PFSK-1 (cell line): ENCODE results near the gene AHCYL1.

Experiments
- FOXP2 ChIP-seq: optimal IDR thresholded peaks from 2 replicates; pipeline ENCODE3; 2011; ENCODE audit warnings: borderline replicate concordance, control low read depth, inconsistent platforms; ENCODE audit not compliant: insufficient read depth; ENCODE audit errors: extremely low read length, extremely low read depth
- POLR2AphosphoS5 ChIP-seq: IDR thresholded peaks from 2 replicates; pipeline ENCODE4 v1.6.1; 2012; ENCODE audit warnings: low read depth, mild to moderate bottlenecking, control low read depth, low read length, moderate library complexity
- SIN3A ChIP-seq: IDR thresholded peaks from 2 replicates; pipeline ENCODE4 v1.6.1; 2012; ENCODE audit warnings: mild to moderate bottlenecking, low read length, moderate library complexity, borderline replicate concordance; ENCODE audit not compliant: insufficient read depth
- TAF1 ChIP-seq: IDR thresholded peaks from 2 replicates; pipeline ENCODE4 v1.6.1; 2012; ENCODE audit warnings: low read length, control low read depth, borderline replicate concordance; ENCODE audit not compliant: insufficient read depth
- TF ChIP-seq, protein P1 (sequence below), 2 experiments: IDR thresholded peaks; 2 replicates each; pipeline versions ENCODE4 v1.6.1 to v1.8.0; 2011 to 2012; ENCODE audit warnings: low read depth in 2 of 2, low read length in 2 of 2, control low read depth in 1 of 2, inconsistent platforms in 1 of 2, mild to moderate bottlenecking in 1 of 2, moderate library complexity in 1 of 2; ENCODE audit not compliant: insufficient read depth in 1 of 2

Gene AHCYL1

DNA sequence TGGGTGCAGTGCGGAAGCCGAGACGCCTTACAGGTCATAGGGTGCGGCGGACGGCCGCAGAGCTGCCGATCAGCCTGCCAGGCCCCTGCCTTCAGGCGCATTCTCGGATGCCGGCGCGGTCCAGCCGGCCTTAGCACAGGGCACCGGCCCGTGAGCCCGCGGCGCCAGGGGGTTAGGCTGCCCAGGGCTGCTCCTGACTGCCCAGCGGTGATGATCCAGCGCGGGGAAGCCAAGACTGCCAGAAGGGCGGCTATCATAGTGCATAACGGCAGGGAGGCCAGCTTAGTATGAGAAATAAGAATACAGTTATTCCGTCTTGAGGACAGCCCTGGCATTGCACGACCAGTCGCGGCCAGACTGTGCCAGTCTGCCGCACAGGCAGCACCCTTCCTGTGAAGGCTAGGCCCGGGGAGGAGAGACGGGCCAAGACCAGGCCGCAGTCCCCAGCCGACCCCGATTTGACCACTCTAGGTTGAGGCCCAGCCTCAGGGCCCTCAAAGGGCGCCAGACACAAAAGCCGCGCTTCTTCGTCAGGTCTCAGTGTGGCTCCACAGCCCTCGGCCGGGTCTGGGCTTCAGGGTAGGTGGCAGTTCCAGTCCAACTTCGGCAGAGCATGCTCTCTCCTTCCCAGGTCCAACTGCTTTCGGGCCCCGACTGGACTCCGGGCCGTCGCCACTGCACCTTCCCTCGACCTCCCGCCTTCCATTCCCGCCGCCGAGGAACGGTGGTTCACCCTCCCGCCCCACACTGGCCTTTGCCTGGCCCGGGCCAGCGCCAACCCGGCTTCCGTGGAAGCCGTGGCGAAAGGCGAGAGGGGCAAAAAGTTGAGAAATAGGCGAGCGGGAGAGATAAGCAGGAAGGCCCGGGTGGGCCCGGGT, 85.1 kb downstream of the AHCYL1 start:
- TF ChIP-seq, protein P1, sequence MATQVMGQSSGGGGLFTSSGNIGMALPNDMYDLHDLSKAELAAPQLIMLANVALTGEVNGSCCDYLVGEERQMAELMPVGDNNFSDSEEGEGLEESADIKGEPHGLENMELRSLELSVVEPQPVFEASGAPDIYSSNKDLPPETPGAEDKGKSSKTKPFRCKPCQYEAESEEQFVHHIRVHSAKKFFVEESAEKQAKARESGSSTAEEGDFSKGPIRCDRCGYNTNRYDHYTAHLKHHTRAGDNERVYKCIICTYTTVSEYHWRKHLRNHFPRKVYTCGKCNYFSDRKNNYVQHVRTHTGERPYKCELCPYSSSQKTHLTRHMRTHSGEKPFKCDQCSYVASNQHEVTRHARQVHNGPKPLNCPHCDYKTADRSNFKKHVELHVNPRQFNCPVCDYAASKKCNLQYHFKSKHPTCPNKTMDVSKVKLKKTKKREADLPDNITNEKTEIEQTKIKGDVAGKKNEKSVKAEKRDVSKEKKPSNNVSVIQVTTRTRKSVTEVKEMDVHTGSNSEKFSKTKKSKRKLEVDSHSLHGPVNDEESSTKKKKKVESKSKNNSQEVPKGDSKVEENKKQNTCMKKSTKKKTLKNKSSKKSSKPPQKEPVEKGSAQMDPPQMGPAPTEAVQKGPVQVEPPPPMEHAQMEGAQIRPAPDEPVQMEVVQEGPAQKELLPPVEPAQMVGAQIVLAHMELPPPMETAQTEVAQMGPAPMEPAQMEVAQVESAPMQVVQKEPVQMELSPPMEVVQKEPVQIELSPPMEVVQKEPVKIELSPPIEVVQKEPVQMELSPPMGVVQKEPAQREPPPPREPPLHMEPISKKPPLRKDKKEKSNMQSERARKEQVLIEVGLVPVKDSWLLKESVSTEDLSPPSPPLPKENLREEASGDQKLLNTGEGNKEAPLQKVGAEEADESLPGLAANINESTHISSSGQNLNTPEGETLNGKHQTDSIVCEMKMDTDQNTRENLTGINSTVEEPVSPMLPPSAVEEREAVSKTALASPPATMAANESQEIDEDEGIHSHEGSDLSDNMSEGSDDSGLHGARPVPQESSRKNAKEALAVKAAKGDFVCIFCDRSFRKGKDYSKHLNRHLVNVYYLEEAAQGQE (IDR thresholded peaks at IDR 0.05; ENCODE audit: insufficient read depth in 1 of 2, low read depth in 2 of 2, low read length in 2 of 2) = no peak
- no peak for TF ChIP-seq TAF1
- TF ChIP-seq SIN3A = no peak
- TF ChIP-seq POLR2AphosphoS5 = no peak
- TF ChIP-seq FOXP2 = no peak

DNA sequence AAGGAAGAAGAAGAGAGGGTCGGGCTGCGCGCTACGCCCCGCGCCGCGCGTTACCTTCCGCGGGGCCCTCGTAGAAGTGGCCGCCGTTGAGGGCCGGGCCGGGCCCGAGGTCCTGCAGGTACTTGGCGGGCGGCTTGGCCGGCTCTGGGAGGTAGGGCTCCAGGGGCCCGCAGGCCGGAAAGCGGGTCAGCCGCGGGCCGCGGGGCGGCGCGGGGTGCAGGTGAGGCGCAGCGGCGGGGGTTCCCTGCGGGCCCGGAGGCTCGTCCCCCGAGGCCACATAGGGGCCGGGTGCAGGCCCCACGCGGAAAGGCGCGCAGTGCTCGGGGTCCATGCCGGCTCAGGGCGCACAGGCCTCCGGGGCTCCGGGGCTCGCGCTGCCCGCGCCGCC, 85.7 kb downstream of the AHCYL1 start:
- no peak for TF ChIP-seq POLR2AphosphoS5
- TF ChIP-seq FOXP2 = no peak
- no peak for TF ChIP-seq TAF1
- TF ChIP-seq SIN3A = no peak
- TF ChIP-seq, protein P1 (IDR thresholded peaks at IDR 0.05; ENCODE audit: insufficient read depth in 1 of 2, low read depth in 2 of 2, low read length in 2 of 2) = no peak

DNA sequence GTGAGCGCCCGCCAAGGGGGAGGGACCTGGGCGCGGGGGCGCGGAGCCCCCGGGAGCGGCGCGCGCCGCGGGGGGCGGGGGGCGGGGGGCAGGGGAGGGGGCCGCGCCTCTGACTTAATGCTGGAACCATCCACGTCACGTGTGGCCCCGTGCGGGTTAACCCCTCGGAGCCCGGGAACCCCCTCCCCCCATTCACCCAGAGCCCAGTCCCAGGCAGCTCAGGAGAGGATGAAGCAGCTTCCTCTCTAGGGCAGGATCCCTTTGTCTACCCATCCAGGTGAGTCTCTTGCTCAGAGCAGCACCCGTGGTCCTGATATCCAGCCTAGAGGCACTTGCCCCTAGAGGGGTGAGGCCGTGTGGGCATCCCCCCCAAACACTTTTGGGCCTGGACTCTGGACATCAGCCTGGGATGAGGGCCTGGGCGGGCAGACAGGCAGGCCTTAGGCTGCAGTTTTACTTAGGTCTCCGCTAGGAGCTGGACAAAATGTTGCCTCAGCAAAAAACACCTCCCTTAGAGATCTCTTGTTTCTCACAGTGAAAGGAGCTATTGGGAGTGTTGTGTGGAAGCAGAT, 86.2 kb downstream of the AHCYL1 start, which contains the start of gene ALX3:
Gene ALX3 (minus strand): TSS at position 2 of the 572 bp plus-strand sequence. CDS start 60 bp downstream, outside the sequence.
- no peak for TF ChIP-seq POLR2AphosphoS5
